ENCODE measurements around the gene ALDH1B1. TPM values are rescaled to one million over a fixed set of nuclear protein-coding genes. Genes with fewer than 3 reads are reported as not detected.

ALDH1B1 gene
- total RNA-seq = 10 to 100 TPM in 3 of 6 donors, 1 to 10 TPM in 3; 6.3 to 17.1 (median 10.3) TPM
- polyA plus RNA-seq = 10 to 100 TPM in 1 of 2 donors, 1 to 10 TPM in 1; 6.0 to 12.4 TPM

GRCh38 chr9:38392235-38393127 is at the start of gene ALDH1B1:
TSS of gene ALDH1B1 (plus strand) at chr9:38392702. CDS start at chr9:38395749, 3,047 bp downstream.
- Histone ChIP-seq H3K4me1 (peaks cover 0 to 7% (median 4%) of the 10 kb centered on the region in 3 donors), H3K27me3 (no peaks in the 10 kb centered on the region), H3K9me3 (no peaks in the 10 kb centered on the region), H3K27ac (peak within 1 kb of the TSS in 3 of 4 donors; percentile 40 to 61 (median 48)), H3K4me3 (peak within 1 kb of the TSS; percentile 49 to 75 (median 67)), H3K36me3 (peaks cover 0 to 9% (median 5%) of the 10 kb centered on the region in 3 donors)
- TF ChIP-seq CTCF (IDR thresholded peaks at IDR 0.05) = no peak
- FAIRE-seq = no peak
- ATAC-seq = peak; percentile 98 to 99 (median 99)
- WGBS, 2 donors = 1% methylated on average over 50 to 58 of the region's 58 CpGs
- peak; percentile 87 to 96 (median 90) for DNase-seq
- intact Hi-C loops (cut with DNase I) = no loop called here

DNA sequence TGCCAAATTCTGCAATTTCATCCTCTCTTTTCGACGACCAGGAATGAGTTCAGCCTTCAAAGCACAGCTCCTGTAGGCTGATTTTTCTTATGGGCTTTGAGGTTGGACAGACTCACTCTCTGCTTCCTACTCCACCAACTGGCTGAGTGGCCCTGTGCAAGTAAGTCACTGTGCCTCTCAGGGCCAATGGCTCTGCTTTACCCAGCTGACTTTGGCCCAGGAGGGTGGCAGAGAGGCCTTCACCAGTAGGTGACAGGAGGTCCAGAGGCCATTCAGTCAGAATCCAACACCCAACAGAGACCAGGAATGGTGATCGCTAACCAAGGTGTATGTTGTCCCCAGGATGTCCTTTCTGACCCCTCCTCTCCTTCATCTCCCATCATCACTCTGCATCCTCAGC is 49.5 kb upstream of the ALDH1B1 start:
- Histone ChIP-seq H3K27me3 (no peaks in the 10 kb centered on the region), H3K4me3 (no peak overlapping the region), H3K27ac (no peak overlapping the region), H3K9me3 (no peaks in the 10 kb centered on the region), H3K36me3 (no peaks in the 10 kb centered on the region), H3K4me1 (peaks cover 13 to 17% (median 16%) of the 10 kb centered on the region in 3 donors)
- WGBS, 2 donors = 93 to 97% methylated on average over 3 of the region's 3 CpGs
- intact Hi-C loops (cut with DNase I) = loop anchor here in 1 of 3 donors (10.0 kb wide), 1 partner anchor 248 kb away; no protein-coding TSS in a partner anchor
- FAIRE-seq = no peak
- no peak for TF ChIP-seq CTCF (IDR thresholded peaks at IDR 0.05)
- ATAC-seq = no peak
- DNase-seq = no peak

- no peak for TF ChIP-seq CTCF (IDR thresholded peaks at IDR 0.05)
- peaks cover 9 to 11% (median 11%) of the 10 kb centered on the region in 3 donors for H3K4me1 ChIP-seq
- no peaks in the 10 kb centered on the region for H3K9me3 ChIP-seq
- H3K4me3 ChIP-seq = no peak overlapping the region
- intact Hi-C loops (cut with DNase I) = loop anchor here in 1 of 3 donors (10.0 kb wide), 1 partner anchor 249 kb away; no protein-coding TSS in a partner anchor
- FAIRE-seq (no peak), DNase-seq (no peak), ATAC-seq (no peak)
- H3K27ac ChIP-seq = no peak overlapping the region
- no peaks in the 10 kb centered on the region for H3K36me3 ChIP-seq
- WGBS, 2 donors = 87% methylated on average over 6 of the region's 6 CpGs
- no peaks in the 10 kb centered on the region for H3K27me3 ChIP-seq
Observed at GRCh38 chr9:38343552-38343951, 49.0 kb upstream of the ALDH1B1 start.

DNA sequence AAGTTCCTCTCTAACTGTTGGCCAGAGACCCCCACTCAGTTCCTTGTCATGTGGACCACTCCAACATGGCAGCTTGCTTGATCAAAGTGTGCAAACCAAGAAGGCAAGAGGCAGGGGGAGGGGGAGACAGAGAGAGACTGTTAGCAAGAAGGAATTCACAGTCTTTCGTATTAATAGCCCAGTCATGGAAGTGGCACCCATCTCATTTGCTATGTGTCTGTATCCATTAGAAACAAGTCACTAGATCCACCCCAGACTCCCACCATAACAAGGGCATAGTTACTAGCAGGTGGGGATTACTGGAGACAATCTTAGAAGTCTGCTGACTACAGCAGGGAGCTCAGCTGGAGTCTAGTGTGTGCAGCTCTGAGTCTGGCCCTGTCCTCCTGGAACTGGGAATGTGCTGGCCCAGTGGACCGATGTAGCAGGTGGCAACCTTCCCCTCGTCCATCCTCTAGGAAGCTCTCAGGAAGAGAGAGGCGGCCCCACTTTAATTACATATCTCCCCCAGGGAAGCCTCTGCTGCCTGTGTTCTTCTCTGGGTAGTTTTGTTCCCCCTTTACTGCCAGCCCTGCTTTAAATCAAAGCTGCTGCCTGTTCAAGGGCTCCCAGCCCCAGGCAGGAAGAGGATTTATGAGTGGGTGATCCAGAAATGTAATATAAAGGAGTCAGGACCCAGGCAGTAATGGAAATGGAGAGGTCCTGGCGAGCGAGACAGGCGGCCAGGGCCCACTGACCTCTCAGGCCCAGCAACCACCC is 47.8 kb upstream of the ALDH1B1 start:
- intact Hi-C loops (cut with DNase I) = loop anchor here in 1 of 3 donors (10.0 kb wide), 1 partner anchor 250 kb away; no protein-coding TSS in a partner anchor
- no peak for TF ChIP-seq CTCF (IDR thresholded peaks at IDR 0.05)
- FAIRE-seq (no peak), ATAC-seq (no peak), DNase-seq (no peak)
- Histone ChIP-seq H3K9me3 (no peaks in the 10 kb centered on the region), H3K27me3 (no peaks in the 10 kb centered on the region), H3K4me1 (peaks cover 0 to under 1% (median under 1%) of the 10 kb centered on the region in 3 donors), H3K27ac (no peak overlapping the region), H3K4me3 (no peak overlapping the region), H3K36me3 (no peaks in the 10 kb centered on the region)
- 90 to 93% methylated on average over 7 of the region's 7 CpGs for WGBS, 2 donors

Measured in pancreas (tissue), 10 donors.